Stimulated activated CD8-positive, alpha-beta memory T cell treated with anti-CD3 and anti-CD28 coated beads, Interleukin-7, amount 100 ng/mL, for 1 hour (primary cell): ENCODE results near the gene ARPC3.
"Not testable (repeated sequence)": the region's sequence is repeated elsewhere in the genome, so short reads cannot be mapped to it uniquely, and the experiment has no call there.

ENCODE experiments used
- DNase-seq, 2 donors: peaks; one replicate each; pipeline ENCODE4 v3.0.0-alpha.2; 2020; ENCODE audit warnings: low read depth in 2 of 2

The ARPC3 gene

GRCh38 chr12:110417113-110417512, 33.0 kb downstream of the ARPC3 start:
- not testable (repeated sequence) for DNase-seq

- DNase-seq: not testable (repeated sequence)
These were observed 40.1 kb downstream of the ARPC3 start for GRCh38 chr12:110410086-110410485.

GRCh38 chr12:110405126-110405662, 44.9 kb downstream of the ARPC3 start:
- not testable (repeated sequence) for DNase-seq

GRCh38 chr12:110403976-110404682, 46.0 kb downstream of the ARPC3 start:
- DNase-seq: peak; percentile 51 to 55

GRCh38 chr12:110403146-110403975, 46.8 kb downstream of the ARPC3 start, which contains the start of gene ANAPC7:
Gene ANAPC7, minus strand, starts transcription at chr12:110403708. Its CDS starts 81 bp downstream, at chr12:110403627.
- peak; percentile 67 to 74 for DNase-seq
